OCI-LY7 (cell line): ENCODE data around the gene BMAL2.

Source experiments
- CTCF ChIP-seq: fragments of 200-600 bp; sonication (generic); conservative IDR thresholded peaks from 2 replicates; pipeline ENCODE4 v1.5.1; 2014; ENCODE audit warnings: mild to moderate bottlenecking, antibody characterized with exemption, low read length, moderate library complexity, mixed read lengths
- EZH2phosphoT487 ChIP-seq: fragments of 200-600 bp; sonication (generic); IDR thresholded peaks from 2 replicates; pipeline ENCODE4 v1.6.1; 2018; ENCODE audit warnings: low read depth, borderline replicate concordance, mild to moderate bottlenecking, mixed run types, antibody characterized with exemption, low read length, moderate library complexity, mixed read lengths

GRCh38 chr12:27292718-27293117 is 39.9 kb upstream of the BMAL2 start:
- TF ChIP-seq CTCF (no peak), EZH2phosphoT487 (no peak)
